Fibroblast of peridontal ligament (primary cell): Measurements from ENCODE around the gene HOXB13.

ENCODE experiments used
- DNase-seq: peaks from one replicate; pipeline ENCODE4 v3.0.0-alpha.2; 2010; ENCODE audit errors: extremely low read depth

Gene HOXB13

DNA sequence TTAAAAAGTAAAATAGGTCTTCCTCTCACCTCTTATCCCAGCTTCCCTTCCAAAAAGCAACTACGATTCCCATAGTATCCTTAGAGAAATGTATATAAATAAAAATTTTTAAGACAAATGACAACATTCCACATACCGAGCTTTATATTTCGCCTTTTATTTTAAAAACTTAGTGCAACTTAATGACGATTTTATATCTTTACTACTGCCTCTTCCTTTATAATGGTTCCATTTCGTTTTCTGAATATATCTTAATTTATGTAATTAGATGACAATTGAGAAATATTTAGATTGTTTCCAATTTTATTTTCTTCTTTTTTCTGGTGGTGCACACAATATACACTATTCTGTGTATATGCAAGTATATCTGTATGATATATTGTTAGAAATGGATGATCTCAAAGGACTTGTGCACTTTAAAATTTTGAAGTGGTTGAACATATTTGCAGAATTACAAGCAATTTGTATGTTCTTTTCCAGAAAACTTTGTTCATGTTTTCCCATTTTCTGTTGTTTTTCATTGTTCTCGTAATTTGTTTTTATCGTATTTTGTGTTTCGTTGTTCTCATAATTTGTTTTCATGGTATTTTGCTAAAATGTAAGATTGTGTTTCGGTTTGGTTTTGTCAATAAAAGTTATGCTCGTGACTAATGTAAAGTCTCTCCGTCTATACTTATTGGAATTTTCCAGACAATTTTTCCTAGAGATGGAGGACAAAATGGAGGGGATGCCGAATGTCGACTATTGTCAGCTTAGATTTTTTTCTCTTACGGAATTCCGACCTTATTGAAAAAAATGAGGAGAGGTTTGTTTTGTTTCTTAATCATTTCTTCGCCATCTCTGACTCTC is 20.4 kb upstream of the HOXB13 start:
- no peak for DNase-seq

- DNase-seq: no peak
Measured at GRCh38 chr17:48747445-48748363, 19.2 kb upstream of the HOXB13 start.

DNA sequence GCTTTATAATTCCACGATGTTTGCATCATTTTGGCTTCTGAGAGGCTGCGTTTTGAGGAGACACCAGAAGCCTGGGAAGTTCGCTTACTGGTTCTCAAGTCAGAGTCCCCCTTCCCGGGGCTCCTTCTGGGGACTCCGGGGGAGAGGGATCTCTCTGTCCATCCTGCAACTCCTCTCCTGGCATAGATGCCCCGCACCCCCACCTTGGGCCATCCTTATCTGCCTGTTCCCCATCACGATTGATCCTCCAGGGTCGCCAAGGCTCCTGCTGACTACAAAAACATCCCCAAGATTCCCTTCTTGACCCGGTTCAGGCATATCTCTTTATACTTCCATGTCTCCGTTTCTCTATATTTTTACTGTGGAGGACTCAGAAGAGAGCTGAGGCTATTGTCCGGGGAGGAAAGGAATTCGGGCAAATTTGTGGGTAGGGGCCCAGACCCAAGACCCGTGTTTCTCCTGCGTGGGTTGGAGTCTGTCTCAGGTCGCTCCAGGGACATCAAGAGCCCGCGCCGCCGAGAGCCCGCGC is 18.4 kb upstream of the HOXB13 start:
- DNase-seq: no peak

- no peak for DNase-seq
Measured at GRCh38 chr17:48745381-48746275, 17.1 kb upstream of the HOXB13 start.

DNA sequence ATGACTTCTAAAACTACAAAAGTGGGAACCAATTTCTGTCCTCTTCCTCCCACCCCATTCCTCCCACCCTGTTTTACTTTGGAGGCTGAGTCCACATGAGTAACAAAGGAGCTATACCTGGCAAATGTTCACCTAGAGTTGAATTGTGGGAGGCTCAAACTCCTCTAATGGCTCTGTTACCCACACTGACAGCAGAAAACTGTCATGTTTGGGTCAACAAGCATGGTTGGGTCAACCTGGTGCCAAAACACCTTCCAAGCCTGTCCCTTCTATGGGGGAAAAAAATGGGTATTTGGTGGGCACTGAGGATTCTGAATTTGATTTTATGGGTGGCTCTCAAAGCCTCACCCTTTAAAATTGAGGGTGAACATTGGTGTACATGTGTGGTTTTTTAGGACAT is 12.0 kb upstream of the HOXB13 start:
- no peak for DNase-seq

GRCh38 chr17:48738803-48739526 is 10.4 kb upstream of the HOXB13 start:
- no peak for DNase-seq

DNA sequence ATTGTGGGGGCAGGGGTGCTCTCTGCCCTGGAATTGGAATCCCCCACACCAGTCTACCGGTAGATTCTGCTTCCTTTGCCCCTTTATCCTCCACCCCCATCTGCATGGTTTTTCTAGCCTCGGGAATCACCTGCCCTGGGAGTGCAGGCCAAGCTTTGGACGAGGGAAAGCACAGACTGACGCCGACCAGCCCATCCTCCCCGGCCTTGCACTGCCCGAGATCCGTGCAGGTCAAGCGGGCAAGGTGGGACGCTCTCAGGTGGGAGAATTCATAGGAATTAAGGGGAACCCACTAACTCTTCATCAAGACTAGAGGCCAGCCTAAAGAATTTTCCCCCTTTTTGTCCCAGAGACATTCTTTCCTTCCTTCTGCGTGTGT is 9.9 kb upstream of the HOXB13 start:
- DNase-seq: no peak

- no peak for DNase-seq
Measured at GRCh38 chr17:48737330-48738043, 8.9 kb upstream of the HOXB13 start.

- no peak for DNase-seq
Measured at GRCh38 chr17:48735062-48735351, 6.5 kb upstream of the HOXB13 start.

GRCh38 chr17:48734333-48735061 is 5.9 kb upstream of the HOXB13 start:
- no peak for DNase-seq

DNA sequence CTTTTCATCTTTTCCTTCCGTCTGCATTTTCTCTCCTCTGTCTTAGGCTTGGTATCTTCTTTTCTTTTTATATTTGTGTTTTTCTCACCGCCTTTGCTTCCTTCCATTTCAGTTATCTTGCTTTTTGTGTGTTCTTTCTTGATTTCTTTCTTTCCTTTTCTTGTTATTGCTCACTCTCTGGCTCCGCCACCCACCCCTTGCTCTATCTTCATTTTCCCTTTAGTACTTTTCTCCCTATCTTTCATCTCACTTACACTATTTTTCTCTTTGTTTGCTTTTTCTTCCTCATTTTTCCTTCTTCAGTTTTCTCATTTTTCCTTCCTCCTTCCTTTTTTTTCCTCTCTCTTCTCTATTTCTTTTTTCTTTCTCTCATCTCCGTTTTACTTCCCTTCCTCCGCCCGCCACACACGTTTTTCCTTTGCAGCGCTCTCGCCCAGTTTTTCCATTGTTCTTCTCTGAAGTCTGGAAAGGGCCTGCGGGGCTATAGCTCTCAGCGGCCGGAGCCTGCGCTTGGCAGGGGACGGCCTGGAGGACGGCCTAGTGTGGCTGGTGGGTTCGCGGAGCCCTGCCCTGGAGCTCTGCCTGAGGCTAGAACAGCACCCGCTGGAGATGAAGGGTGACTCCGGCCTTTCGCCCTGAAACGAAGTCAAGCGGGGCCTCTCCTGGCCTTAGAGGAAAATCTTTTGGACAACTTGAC is 5.2 kb upstream of the HOXB13 start:
- no peak for DNase-seq

DNA sequence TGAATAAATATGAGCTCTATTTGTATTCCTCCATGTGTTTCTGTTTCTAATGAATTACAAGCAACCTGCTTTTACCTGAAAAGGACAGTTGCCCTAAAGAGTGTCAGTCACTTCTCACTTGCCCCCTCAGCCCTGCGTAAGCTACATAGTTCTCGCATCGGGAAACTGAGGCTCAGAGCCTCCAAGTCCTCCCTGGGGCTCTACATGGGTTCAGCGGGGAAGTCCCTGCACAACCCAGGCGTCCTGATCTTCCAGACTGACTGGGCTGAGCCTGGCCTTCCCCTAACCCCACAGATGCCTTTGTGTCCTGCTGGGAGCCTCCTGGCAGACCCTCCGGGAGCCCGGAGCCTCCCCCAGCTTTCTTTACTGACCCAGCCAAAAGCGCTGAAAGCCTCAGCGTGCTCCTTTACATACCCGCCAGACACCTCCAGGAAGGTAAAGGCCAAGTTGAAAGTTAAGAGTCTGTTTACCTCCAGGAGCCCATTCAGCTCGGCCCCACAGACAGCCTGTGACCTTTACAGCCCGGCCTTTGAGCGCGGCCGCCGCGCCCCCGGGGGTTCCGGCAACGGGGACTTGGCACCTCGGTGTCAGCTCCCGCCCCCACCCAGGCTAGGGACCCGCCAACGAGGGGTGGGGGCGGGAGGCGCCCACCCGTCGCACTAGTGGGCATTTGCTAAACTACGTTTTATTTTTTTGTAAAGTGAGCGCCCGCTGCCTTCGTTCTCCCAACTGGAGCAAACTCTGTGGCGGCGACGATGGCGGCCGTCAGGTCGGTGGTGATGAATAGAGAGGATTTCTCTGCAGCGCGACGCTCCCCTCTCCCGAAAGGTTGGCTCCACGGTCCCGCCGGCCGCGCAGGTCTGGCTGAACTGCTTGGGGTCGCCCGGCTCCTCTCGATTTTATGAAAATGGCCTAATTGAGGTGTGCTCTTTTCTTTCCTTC is 4.4 kb upstream of the HOXB13 start:
- DNase-seq: no peak

- DNase-seq: no peak
Measured at GRCh38 chr17:48731355-48731754, 2.8 kb upstream of the HOXB13 start.

GRCh38 chr17:48730240-48730550 is 1.6 kb upstream of the HOXB13 start:
- DNase-seq: no peak

GRCh38 chr17:48729335-48730239 is 1.0 kb upstream of the HOXB13 start:
- no peak for DNase-seq

DNA sequence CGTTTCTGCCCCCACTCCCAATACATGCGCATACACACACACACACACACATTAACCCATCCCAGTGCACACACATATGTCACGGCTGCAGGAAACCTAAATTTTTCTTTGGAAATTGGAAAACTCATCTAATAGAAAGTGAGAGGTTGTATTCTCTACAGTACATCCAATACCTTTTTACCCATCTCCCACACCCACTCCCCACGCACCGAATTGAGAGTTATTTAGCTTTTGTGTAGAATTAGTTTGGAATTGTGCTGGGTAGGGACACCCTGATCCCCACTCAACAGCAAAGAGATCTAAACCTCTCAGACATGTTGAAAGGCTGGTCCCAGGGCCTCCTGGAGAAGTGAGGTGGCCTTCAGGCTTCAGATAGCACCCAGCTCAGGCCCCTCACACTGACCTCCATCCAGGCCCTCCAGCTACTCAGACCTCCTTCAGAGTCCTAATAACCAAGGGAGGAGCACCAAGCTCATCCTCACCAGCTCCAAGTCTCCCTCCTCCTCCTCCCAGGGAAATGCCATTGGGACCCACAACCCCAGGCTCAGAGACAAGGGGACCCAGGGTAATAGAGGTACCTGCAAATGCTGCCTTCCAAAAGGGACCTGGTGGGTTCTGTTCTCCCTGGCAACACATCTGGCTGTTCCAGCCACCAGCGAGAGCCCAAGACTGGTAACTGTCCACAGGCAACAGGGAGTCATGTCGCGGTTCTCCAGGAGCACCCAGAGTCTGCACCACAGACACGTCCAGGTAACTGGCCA is 955 bp downstream of the HOXB13 start:
- DNase-seq: no peak
